Effector memory CD4-positive, alpha-beta T cell (primary cell): Measurements from ENCODE around the gene CIDEB.

ENCODE experiments used
- DNase-seq, 3 donors: peaks; one replicate each; pipeline ENCODE4 v3.0.0-alpha.2; 2020
- H3K27ac ChIP-seq: 2 replicates; pipeline ENCODE4 v1.7.0; 2013; ENCODE audit warnings: mild to moderate bottlenecking, low read length, moderate library complexity; ENCODE audit not compliant: insufficient read depth, poor library complexity, severe bottlenecking
- H3K27me3 ChIP-seq: replicated peaks from 2 replicates; pipeline ENCODE4 v1.7.0; 2013; ENCODE audit warnings: mild to moderate bottlenecking, low read length; ENCODE audit not compliant: insufficient read depth, control insufficient read depth, poor library complexity, severe bottlenecking
- H3K36me3 ChIP-seq: 2 replicates; pipeline ENCODE4 v1.7.0; 2013; ENCODE audit warnings: mild to moderate bottlenecking, low read length, moderate library complexity; ENCODE audit not compliant: control insufficient read depth, insufficient read depth
- H3K4me1 ChIP-seq: 2 replicates; pipeline ENCODE4 v1.7.0; 2013; ENCODE audit warnings: low read length, mild to moderate bottlenecking; ENCODE audit not compliant: control insufficient read depth, insufficient read depth, poor library complexity, severe bottlenecking
- H3K4me3 ChIP-seq: 2 replicates; pipeline ENCODE4 v1.7.0; 2013; ENCODE audit warnings: low read length, low read depth, mild to moderate bottlenecking; ENCODE audit not compliant: insufficient read depth, poor library complexity, severe bottlenecking
- H3K9me3 ChIP-seq: 2 replicates; pipeline ENCODE4 v1.7.0; 2013; ENCODE audit warnings: mild to moderate bottlenecking, low read length, moderate library complexity; ENCODE audit not compliant: control insufficient read depth

The CIDEB gene

DNA sequence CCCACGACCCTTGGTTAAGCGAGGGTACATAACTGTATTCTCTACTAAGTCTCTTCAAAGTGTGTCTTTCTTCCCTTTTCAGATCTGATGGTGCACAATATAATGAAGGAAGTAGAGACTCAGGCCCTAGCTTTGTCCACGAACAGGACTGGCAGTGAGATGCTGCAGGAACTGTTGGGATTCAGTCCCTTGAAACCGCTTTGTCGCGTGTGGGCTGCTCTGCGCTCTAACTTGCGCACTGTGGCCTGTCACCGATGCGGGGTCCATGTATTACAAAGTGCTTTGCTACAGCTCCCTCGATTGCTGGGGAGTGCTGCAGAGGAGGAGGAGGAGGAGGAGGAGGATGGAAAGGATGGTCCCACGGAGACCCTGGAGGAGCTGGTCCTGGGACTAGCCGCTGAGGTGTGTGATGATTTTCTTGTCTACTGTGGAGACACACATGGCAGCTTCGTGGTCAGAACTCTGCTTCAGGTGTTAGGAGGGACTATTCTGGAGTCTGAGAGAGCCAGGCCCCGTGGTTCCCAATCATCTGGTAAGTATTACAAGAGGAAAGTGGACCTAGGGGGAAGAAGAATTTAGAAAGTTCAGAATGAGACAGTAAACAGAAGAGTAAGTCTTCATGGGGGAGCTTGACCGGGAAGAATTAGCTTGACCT lies 7.3 kb downstream of the CIDEB start:
- Histone ChIP-seq H3K4me1 (peaks cover 24% of the 10 kb centered on the region), H3K27ac (peak overlapping the region; percentile 86), H3K27me3 (no peaks in the 10 kb centered on the region), H3K4me3 (peak overlapping the region; percentile 69), H3K9me3 (no peaks in the 10 kb centered on the region), H3K36me3 (peaks cover 49% of the 10 kb centered on the region)
- no peak for DNase-seq

DNA sequence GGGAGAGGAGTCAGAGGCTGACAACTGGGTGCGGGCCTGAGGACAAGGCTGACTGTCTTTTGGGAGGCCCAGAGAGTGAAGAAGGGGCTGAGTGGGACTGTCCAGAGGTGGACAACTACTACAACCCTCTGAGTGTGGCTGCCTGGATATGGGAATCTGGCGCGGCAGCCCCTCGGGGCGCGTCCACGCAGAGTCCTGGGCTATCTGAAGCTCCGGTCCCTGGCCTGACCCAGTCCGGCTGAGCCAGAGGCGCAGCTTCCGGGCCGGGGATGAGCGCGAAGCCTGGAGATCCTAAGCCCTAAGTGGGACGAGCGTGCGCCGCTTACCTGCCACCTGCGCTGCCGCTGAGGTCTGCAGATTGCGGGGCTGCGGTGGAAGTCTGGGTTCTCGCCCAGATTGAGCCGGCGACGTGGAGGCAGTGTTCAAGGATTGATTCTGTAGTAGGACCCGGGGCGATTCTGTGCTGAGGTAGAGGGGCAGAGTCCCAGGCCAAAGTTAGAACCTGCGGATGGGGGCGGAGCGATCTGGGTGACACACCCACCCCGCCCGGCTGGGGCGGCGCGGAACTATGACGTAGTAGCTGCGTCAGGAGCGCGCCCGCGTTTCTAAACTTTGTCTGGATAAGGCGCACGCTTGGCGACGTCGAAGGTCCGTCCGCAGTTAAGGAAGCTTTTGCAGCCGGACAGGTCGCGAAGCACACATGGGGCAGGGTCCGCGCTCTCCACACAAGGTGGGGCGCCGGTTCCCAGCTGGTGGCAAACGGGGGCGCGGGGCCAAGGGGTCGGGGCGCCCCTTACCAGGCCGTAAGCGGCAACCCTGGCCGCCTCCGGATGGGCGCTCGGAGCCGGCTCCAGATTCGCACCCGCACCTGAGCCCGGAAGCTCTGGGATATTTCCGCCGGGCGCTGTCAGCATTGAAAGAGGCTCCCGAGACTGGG lies 8.3 kb downstream of the CIDEB start, which contains the start of the genes DHRS1 and NOP9:
TSS of gene DHRS1 (minus strand) at position 526 of the 937 bp plus-strand sequence. CDS start 674 bp downstream, outside the sequence.
TSS of gene NOP9 (plus strand) at position 596 of the 937 bp plus-strand sequence. CDS start at position 701, 105 bp downstream.
- no peaks in the 10 kb centered on the region for H3K27me3 ChIP-seq
- peaks cover 24% of the 10 kb centered on the region for H3K4me1 ChIP-seq
- peaks cover 46% of the 10 kb centered on the region for H3K36me3 ChIP-seq
- H3K27ac ChIP-seq: peak within 1 kb of the TSS; percentile 86
- peak within 1 kb of the TSS; percentile 69 for H3K4me3 ChIP-seq
- DNase-seq: peak; percentile 86 to 88 (median 87)
- no peaks in the 10 kb centered on the region for H3K9me3 ChIP-seq

DNA sequence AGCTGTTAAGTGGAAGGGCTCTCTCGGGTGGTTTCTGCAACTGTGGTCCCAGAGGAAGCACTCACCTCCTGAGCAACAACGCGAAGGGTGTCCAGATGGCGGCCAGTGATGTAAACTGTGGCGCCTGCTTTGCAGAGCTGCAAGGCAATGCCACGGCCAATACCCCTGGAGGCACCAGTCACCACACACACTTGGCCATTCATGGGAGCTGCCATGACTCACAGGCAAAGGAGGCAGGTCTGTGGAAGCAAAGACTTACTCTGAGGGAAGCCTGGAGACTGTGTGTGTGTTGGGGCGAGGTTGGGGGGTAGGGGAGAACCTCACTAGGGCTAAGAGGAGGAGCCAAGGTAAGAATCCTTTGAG lies 8.9 kb downstream of the CIDEB start:
- no peak for DNase-seq
- H3K4me3 ChIP-seq: peak overlapping the region; percentile 69
- H3K36me3 ChIP-seq: peaks cover 40% of the 10 kb centered on the region

DNA sequence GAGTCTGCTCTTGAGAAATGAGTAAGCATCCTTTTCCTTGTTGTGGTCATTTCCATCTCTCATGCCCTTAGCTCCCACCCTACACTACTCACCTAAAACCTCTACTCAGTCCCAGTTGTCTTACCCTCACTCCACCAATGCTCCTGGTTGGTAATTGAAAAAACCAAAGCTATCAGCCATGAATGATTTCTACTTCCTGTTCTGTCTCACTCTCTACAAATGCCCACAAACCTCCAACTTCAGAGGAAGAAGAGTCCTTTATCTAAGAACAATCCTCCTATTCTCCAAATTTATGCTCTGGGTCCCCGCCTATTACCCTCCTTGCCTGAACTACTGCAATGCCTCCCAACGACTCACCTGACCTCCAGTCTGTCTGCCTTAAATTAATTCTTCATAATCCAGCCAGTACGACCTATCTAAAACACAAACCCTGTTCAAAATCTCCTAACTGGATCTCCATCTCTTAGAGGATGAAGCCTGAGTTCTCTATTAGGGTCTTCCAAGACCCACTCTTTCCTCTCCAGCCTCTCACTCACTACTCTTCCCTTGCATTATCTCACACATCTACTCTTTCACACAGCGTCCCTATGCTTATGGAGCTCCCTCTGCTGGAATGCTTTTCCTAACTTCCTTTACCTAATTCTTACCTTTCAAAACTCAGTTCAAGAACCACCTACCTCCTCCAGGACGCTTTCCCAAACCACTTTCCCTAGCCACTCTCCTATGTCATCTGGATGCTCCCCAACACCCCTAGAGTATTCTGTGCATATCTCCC lies 10.4 kb downstream of the CIDEB start:
- peaks cover 24% of the 10 kb centered on the region for H3K4me1 ChIP-seq
- H3K4me3 ChIP-seq: no peak overlapping the region
- H3K27me3 ChIP-seq: no peaks in the 10 kb centered on the region
- H3K9me3 ChIP-seq: no peaks in the 10 kb centered on the region
- H3K27ac ChIP-seq: peak overlapping the region; percentile 29
- no peak for DNase-seq
- H3K36me3 ChIP-seq: peaks cover 29% of the 10 kb centered on the region

More for the DNA sequence above, 8.9 kb downstream of the CIDEB start:
- peak overlapping the region; percentile 86 for H3K27ac ChIP-seq
- H3K4me1 ChIP-seq: peaks cover 24% of the 10 kb centered on the region
- no peaks in the 10 kb centered on the region for H3K27me3 ChIP-seq
- no peaks in the 10 kb centered on the region for H3K9me3 ChIP-seq

DNA sequence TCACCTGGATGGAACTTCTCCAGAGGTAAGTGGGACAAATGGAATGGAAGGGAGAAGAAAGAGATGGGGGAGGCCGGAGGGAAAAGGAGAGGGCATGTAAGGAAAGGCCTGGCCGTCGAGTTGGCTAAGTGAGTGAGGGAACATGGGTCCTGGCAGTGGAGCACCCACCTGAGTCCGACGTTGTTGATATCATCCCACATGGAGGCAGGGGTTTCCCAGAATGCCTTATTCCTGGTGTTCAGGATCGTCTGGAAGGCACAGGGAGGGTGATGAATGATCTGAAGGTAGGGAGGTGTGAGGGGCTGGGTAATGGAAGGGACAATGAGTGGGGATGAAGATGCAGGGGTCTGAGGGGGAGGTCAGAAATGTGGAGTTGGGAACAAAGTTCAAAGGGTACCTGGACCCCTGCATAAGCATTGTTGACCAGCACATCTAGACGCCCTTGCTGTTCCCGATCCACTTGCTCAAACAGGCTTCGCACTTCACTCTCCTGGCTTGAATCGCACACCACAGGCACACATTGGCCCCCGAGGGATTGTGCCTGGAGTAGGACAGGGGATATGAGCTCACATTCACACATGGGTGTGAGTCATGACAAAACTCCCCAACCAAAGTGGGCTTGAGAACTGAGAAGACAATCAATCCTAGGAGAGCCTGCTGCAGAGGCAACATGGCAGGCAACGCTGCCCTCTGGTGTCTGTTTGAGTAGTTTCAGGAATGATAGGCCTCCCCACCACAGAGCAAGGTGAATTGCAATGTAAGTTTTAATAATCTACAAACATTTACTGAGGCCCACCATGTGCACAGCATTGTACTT lies 11.2 kb downstream of the CIDEB start:
- Histone ChIP-seq H3K4me1 (peaks cover 24% of the 10 kb centered on the region), H3K36me3 (peaks cover 31% of the 10 kb centered on the region), H3K9me3 (no peaks in the 10 kb centered on the region), H3K27me3 (no peaks in the 10 kb centered on the region), H3K27ac (peak overlapping the region; percentile 45), H3K4me3 (no peak overlapping the region)
- DNase-seq: peak; percentile 58 to 59 (median 58)

DNA sequence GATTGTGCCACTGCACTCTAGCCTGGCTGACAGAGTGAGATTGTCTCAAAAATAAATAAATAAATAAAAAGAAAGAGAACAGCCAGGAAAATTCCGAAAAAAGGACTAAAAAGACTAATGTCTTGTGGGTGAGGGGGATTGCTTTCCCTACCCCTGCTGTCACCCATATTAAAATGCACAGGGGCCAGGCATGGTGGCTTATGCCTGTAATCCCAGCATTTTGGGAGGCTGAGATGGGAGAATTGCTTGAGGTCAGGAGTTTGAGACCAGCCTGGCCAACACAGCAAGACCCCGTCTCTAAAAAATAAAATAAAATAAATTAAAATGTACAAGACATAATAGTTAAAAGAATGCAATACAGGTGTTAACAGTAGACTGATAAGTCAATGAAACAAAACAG lies 14.3 kb downstream of the CIDEB start:
- Histone ChIP-seq H3K36me3 (peaks cover 43% of the 10 kb centered on the region), H3K27me3 (no peaks in the 10 kb centered on the region), H3K4me1 (peaks cover 6% of the 10 kb centered on the region), H3K27ac (no peak overlapping the region), H3K9me3 (no peaks in the 10 kb centered on the region), H3K4me3 (no peak overlapping the region)
- no peak for DNase-seq

DNA sequence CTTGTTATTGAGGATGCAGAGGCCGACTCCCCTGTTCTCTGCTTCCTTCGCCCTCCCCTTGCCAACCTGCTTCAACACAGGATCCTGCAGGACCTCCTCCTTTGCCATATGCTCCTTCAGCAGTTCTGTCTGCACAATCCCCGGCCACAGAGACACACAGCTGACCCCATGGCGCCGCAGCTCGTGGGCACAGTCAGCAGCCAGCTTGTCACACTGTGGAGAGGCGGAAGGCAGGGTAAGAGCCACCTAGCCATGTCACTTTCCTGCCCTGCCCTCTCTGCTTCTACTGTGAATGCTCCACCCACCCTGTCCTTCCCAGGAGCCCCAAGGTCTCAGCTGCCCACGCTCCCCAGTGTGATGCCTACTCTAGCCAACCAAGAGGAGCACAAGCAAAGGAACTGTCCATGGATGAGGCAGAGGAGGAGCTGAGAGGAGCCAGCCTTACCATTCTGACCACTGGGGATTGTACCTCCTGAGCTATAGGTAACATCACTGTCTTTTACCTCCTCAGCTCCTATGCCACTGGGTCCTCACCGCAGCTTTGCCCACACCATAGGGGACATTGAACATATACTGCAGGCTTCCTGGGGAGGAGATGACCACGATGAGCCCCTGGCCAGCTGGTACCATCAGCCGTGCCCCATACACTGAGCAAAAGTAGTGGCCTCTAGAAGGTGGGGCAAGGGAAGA lies 15.5 kb downstream of the CIDEB start:
- peaks cover 2% of the 10 kb centered on the region for H3K4me1 ChIP-seq
- DNase-seq: no peak
- no peaks in the 10 kb centered on the region for H3K9me3 ChIP-seq
- peaks cover 43% of the 10 kb centered on the region for H3K36me3 ChIP-seq
- no peak overlapping the region for H3K4me3 ChIP-seq
- H3K27me3 ChIP-seq: no peaks in the 10 kb centered on the region
- no peak overlapping the region for H3K27ac ChIP-seq

DNA sequence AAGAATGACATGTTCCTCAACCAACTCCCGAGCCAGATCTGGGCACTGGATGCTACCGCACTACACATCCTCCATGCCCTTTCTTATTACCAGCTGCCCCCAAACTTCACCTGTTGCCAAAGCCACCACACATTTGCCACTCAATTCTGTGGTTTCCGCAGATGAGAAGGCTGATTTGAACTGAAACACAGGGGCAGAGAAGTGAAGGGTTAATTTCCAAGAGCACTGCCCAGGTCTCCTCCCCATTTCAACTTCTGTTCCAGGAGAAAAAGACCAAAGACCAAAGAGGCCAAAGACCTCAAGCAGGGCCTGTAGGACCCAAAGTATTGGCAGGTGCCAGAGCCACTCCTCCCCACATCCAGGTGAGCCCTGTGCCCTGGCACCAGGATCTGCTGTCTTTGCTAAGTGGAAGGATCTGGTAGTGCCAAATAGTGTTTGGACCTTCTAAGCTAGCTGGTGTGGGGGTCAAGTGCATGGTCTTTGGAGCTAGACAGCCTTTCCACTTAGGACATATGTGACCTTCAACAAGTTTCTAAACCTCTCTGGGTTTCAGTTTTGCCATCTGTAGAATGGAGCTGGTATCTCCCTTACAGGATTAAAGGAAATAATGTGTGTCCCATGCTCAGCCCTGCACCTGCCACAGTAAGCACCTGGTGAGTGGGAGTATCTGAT lies 16.2 kb downstream of the CIDEB start:
- no peak overlapping the region for H3K27ac ChIP-seq
- no peak for DNase-seq
- H3K36me3 ChIP-seq: peaks cover 42% of the 10 kb centered on the region

More for the DNA sequence above, 16.2 kb downstream of the CIDEB start:
- no peak overlapping the region for H3K4me3 ChIP-seq
- no peaks in the 10 kb centered on the region for H3K27me3 ChIP-seq
- no peaks in the 10 kb centered on the region for H3K9me3 ChIP-seq
- H3K4me1 ChIP-seq: peaks cover 2% of the 10 kb centered on the region
